Fibroblast of lung (primary cell): ENCODE results near the gene APC2. TPM values are rescaled to one million over a fixed set of nuclear protein-coding genes. Genes with fewer than 3 reads are reported as not detected.

Experiments
- DNase-seq, 2 donors: peaks; one replicate each; pipeline versions ENCODE4 v3.0.0 to v3.0.0-alpha.2; 2010; ENCODE audit warnings: low read depth in 2 of 2
- H2AFZ ChIP-seq: 2 replicates; pipeline ENCODE4 v1.5.1; 2012; ENCODE audit warnings: low read length, control low read depth, inconsistent platforms
- H3K27ac ChIP-seq: 2 replicates; pipeline ENCODE4 v1.5.1; 2011; ENCODE audit warnings: low read length, control low read depth; ENCODE audit not compliant: insufficient read depth
- H3K27me3 ChIP-seq: 2 replicates; pipeline ENCODE4 v1.5.1; 2011; ENCODE audit warnings: mild to moderate bottlenecking, low read length; ENCODE audit not compliant: control insufficient read depth, insufficient read depth
- H3K36me3 ChIP-seq: 2 replicates; pipeline ENCODE4 v1.5.1; 2011; ENCODE audit warnings: low read length; ENCODE audit not compliant: control insufficient read depth, insufficient read depth
- H3K4me1 ChIP-seq: 2 replicates; pipeline ENCODE4 v1.5.1; 2011; ENCODE audit warnings: low read length; ENCODE audit not compliant: control insufficient read depth, insufficient read depth; ENCODE audit errors: extremely low read depth
- H3K4me2 ChIP-seq: 2 replicates; pipeline ENCODE4 v1.5.1; 2011; ENCODE audit warnings: low read length, control low read depth; ENCODE audit not compliant: insufficient read depth; ENCODE audit errors: extremely low read depth
- H3K4me3 ChIP-seq, 4 experiments: fragments of 200-600 bp in 1 of 4; sonication (generic) in 1 of 4; replicated peaks in 1 of 4; 2 replicates each; pipeline ENCODE4 v1.5.1; 2011 to 2016; ENCODE audit warnings: low read length in 4 of 4, low read depth in 3 of 4, mild to moderate bottlenecking in 3 of 4, control low read depth in 2 of 4, inconsistent platforms in 1 of 4, mixed read lengths in 1 of 4; ENCODE audit not compliant: insufficient read depth in 1 of 4; ENCODE audit errors: control extremely low read depth in 1 of 4
- H3K79me2 ChIP-seq: 2 replicates; pipeline ENCODE4 v1.5.1; 2012; ENCODE audit warnings: mild to moderate bottlenecking, low read length, inconsistent platforms; ENCODE audit not compliant: control insufficient read depth, insufficient read depth
- H3K9ac ChIP-seq: 2 replicates; pipeline ENCODE4 v1.5.1; 2011; ENCODE audit warnings: mild to moderate bottlenecking, low read length, control low read depth; ENCODE audit not compliant: insufficient read depth
- H3K9me3 ChIP-seq: 2 replicates; pipeline ENCODE4 v1.5.1; 2012; ENCODE audit warnings: low read depth, low read length; ENCODE audit not compliant: control insufficient read depth, insufficient read depth
- H4K20me1 ChIP-seq: 2 replicates; pipeline ENCODE4 v1.5.1; 2011; ENCODE audit warnings: low read length; ENCODE audit not compliant: control insufficient read depth, insufficient read depth; ENCODE audit errors: extremely low read depth
- CTCF ChIP-seq, 2 donors: IDR thresholded peaks in 1 of 2; conservative IDR thresholded peaks in 1 of 2; 1 replicate in 1 of 2; 2 replicates in 1 of 2; pipeline ENCODE4 v1.5.1; 2011 to 2012; ENCODE audit warnings: low read length in 2 of 2, control low read depth in 1 of 2, inconsistent platforms in 1 of 2, low read depth in 1 of 2, mild to moderate bottlenecking in 1 of 2
- EZH2 ChIP-seq: IDR thresholded peaks from 2 replicates; pipeline ENCODE4 v1.5.1; 2012; ENCODE audit warnings: low read length, control low read depth, mild to moderate bottlenecking; ENCODE audit errors: missing control alignments
- polyA plus RNA-seq, 2 donors: library from polyadenylated mRNA; depleted of rRNA in 1 of 2; stranded (reverse) in 1 of 2; unstranded in 1 of 2; fragments of >200 nt; gene quantifications; 2 replicates each; pipeline ENCODE4 v1.2.1, GENCODE V29; 2011 to 2012; ENCODE audit warnings: missing spikeins in 1 of 2
- total RNA-seq: library from RNA; depleted of rRNA; stranded (reverse); fragments of >200 nt; gene quantifications from 2 replicates; pipeline ENCODE4 v1.2.1, GENCODE V29; 2014

The APC2 gene
- total and polyA plus RNA-seq, 2 donors (not counting 1 experiment from before 2014, with no cell fraction given): 0.01 to 0.50 TPM

- H3K36me3 ChIP-seq: peaks cover 67% of the 10 kb centered on the region
Measured at GRCh38 chr19:1421218-1421957, 28.5 kb upstream of the APC2 start.

DNA sequence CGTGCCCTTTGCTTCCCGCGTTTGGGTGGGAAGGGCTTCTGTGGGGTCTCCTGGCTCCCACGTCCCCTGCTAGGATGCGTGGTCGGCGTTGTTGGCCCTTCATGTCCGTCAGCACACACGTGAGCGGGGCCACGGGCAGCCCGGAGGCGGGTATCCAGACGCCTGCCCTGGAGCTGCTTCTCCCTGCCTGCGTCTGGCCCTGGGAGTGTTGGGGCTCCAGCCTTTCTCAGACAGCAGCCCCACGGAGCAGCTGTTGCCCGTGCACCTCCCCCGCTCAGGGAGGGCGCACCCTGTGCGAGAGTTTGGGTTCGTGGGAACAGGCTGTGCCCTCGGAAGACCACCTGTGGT is 28.0 kb upstream of the APC2 start:
- no peak overlapping the region for H2AFZ ChIP-seq
- no peak overlapping the region for H3K4me3 ChIP-seq
- no peak overlapping the region for H3K27ac ChIP-seq
- DNase-seq: no peak
- peaks cover 73% of the 10 kb centered on the region for H3K79me2 ChIP-seq
- H3K4me2 ChIP-seq: no peak overlapping the region
- no peaks in the 10 kb centered on the region for H3K27me3 ChIP-seq
- no peak overlapping the region for H3K9ac ChIP-seq
- H4K20me1 ChIP-seq: no peaks in the 10 kb centered on the region
- no peaks in the 10 kb centered on the region for H3K9me3 ChIP-seq
- H3K4me1 ChIP-seq: peaks cover under 1% of the 10 kb centered on the region
- no peak for TF ChIP-seq EZH2
- TF ChIP-seq CTCF (conservative IDR thresholded peaks at IDR 0.05 in 1 of 2, IDR thresholded peaks at IDR 0.05 in 1 of 2; ENCODE audit: low read depth in 1 of 2, low read length in 2 of 2): no peak
- H3K36me3 ChIP-seq: peaks cover 63% of the 10 kb centered on the region

More at GRCh38 chr19:1421218-1421957, 28.5 kb upstream of the APC2 start:
- no peak overlapping the region for H3K4me3 ChIP-seq
- peaks cover 6% of the 10 kb centered on the region for H3K4me1 ChIP-seq
- no peak overlapping the region for H3K9ac ChIP-seq
- no peak overlapping the region for H3K4me2 ChIP-seq
- TF ChIP-seq EZH2: no peak
- TF ChIP-seq CTCF (conservative IDR thresholded peaks at IDR 0.05 in 1 of 2, IDR thresholded peaks at IDR 0.05 in 1 of 2; ENCODE audit: low read depth in 1 of 2, low read length in 2 of 2): no peak
- H3K9me3 ChIP-seq: no peaks in the 10 kb centered on the region
- peaks cover 79% of the 10 kb centered on the region for H3K79me2 ChIP-seq
- no peaks in the 10 kb centered on the region for H4K20me1 ChIP-seq
- no peak overlapping the region for H3K27ac ChIP-seq
- no peaks in the 10 kb centered on the region for H3K27me3 ChIP-seq
- no peak for DNase-seq
- no peak overlapping the region for H2AFZ ChIP-seq

DNA sequence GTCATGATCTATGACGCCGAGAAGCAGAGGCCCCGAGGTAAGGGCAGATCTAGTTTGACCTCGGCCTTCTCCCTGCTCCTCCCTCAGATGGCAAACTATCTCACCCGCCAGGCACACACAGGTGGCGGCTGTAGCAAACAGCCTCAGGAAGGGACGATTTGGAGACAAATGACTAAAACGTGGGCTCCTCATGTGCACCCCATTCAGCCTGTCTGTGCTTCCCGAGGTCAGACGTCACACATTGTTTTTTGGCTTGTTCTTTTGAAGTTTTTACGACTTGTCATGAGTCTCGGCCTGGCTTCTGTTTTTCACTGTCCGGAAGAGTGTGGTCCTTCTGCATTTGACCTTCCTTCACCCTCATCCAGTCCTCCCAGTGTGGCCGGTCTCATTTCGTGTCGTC is 27.6 kb upstream of the APC2 start:
- no peak overlapping the region for H2AFZ ChIP-seq
- peaks cover 69% of the 10 kb centered on the region for H3K79me2 ChIP-seq
- no peaks in the 10 kb centered on the region for H3K9me3 ChIP-seq
- H3K27me3 ChIP-seq: no peaks in the 10 kb centered on the region
- H3K27ac ChIP-seq: no peak overlapping the region
- TF ChIP-seq CTCF (conservative IDR thresholded peaks at IDR 0.05 in 1 of 2, IDR thresholded peaks at IDR 0.05 in 1 of 2; ENCODE audit: low read depth in 1 of 2, low read length in 2 of 2) (no peak), EZH2 (no peak)
- no peaks in the 10 kb centered on the region for H3K4me1 ChIP-seq
- H4K20me1 ChIP-seq: no peaks in the 10 kb centered on the region
- no peak overlapping the region for H3K4me3 ChIP-seq
- H3K9ac ChIP-seq: no peak overlapping the region
- peaks cover 63% of the 10 kb centered on the region for H3K36me3 ChIP-seq
- no peak for DNase-seq
- H3K4me2 ChIP-seq: no peak overlapping the region
